Breast epithelium (tissue), 3 donors: ENCODE results near the gene TOP1.

Source experiments
- POLR2AphosphoS5 ChIP-seq, 3 donors: sonication (generic); formaldehyde crosslinking; IDR thresholded peaks; one replicate each; pipeline ENCODE4 v1.6.1; 2017; ENCODE audit warnings: antibody characterized with exemption in 3 of 3
- TF ChIP-seq, protein P1 (sequence below), 3 donors: fragments of 450-650 bp; IDR thresholded peaks; one replicate each; pipeline ENCODE4 v1.5.1; 2016 to 2017; ENCODE audit warnings: antibody characterized with exemption in 3 of 3, mild to moderate bottlenecking in 3 of 3, moderate library complexity in 3 of 3

DNA sequence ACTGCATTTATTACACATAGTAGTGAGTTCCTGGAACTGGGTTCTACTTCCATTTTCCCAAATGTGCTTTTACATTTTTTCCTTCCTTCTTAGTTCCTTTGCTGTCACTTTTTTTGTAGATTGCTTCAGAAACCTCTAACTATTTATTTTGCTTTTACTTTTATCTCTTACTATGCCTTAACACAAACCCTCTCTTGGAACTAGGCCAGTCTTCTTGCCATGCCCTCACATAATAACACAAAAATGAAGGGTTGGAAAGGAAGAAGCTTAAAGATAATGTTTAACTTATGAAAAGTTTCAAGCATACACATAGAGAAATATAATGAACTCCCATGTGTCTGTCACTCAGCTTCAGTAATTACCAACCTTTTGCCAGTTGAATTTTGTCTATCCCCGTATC, 27.1 kb downstream of the TOP1 start:
- TF ChIP-seq POLR2AphosphoS5 (IDR thresholded peaks at IDR 0.05) = no peak
- TF ChIP-seq, protein P1, sequence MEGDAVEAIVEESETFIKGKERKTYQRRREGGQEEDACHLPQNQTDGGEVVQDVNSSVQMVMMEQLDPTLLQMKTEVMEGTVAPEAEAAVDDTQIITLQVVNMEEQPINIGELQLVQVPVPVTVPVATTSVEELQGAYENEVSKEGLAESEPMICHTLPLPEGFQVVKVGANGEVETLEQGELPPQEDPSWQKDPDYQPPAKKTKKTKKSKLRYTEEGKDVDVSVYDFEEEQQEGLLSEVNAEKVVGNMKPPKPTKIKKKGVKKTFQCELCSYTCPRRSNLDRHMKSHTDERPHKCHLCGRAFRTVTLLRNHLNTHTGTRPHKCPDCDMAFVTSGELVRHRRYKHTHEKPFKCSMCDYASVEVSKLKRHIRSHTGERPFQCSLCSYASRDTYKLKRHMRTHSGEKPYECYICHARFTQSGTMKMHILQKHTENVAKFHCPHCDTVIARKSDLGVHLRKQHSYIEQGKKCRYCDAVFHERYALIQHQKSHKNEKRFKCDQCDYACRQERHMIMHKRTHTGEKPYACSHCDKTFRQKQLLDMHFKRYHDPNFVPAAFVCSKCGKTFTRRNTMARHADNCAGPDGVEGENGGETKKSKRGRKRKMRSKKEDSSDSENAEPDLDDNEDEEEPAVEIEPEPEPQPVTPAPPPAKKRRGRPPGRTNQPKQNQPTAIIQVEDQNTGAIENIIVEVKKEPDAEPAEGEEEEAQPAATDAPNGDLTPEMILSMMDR (IDR thresholded peaks at IDR 0.05) = no peak
